ENCODE results near the gene COX5A.

The COX5A gene

GRCh38 chr15:74878273-74878672, 59.6 kb downstream of the COX5A start:
- FAIRE-seq: no peak
- no peak for DNase-seq (ENCODE audit: extremely low spot score, insufficient read length, low read depth)

DNA sequence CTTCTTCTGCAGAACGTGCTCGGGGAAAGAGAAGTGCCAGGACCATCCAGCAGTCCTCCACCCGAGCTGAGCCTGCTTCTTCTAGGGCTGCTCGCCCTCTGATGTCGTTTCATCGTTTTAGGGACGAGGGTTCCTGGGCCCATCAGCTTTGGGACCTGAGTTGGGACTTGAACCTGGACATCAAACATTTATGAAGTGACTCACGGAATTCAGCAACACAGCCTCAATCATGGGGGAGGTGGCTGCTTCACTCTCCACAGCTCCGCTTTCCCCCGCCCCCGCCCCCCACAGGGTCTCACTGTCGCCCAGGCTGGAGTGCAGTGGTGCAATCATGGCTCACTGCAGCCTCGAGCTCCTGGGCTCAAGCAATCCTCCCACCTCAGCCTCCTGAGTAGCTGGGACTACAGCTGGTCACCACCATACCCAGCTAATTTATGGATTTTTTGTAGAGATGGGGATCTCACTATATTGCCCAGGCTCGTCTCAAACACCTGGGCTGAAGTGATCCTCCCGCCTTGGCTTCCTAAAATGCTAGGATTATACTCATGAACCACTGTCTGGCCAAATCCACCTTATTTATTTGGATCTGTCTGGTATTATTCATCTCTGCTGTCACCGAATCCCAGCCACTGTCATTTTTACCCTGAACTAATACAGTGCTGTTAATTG, 64.0 kb downstream of the COX5A start:
- DNase-seq (ENCODE audit: extremely low spot score, insufficient read length, low read depth): no peak
- FAIRE-seq: no peak

GRCh38 chr15:74873036-74873755, 64.7 kb downstream of the COX5A start, which contains the start of gene SCAMP2:
SCAMP2 (minus strand) TSS chr15:74873365; CDS start chr15:74873255, 110 bp downstream.
- FAIRE-seq: peak; percentile 89
- DNase-seq (ENCODE audit: extremely low spot score, insufficient read length, low read depth): peak; percentile 87

DNA sequence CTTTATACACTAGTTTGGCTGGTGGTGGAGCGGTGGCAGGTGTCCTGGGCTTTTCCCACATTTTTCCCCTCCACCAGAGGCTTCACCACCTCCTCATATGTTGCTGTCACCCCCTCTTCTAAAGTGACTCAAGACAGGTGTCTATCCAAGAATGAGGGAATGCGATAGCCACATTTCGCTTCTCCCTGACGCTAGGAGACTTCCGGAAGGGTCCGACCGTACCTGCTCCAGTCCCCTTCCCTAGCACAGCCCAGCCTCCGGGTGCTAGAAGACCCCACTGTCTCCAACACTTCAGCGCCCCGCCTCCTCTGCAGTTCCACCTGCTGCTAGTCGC, 65.2 kb downstream of the COX5A start:
- DNase-seq (ENCODE audit: extremely low spot score, insufficient read length, low read depth) (no peak), FAIRE-seq (no peak)

GRCh38 chr15:74870436-74871215, 67.2 kb downstream of the COX5A start:
- DNase-seq (ENCODE audit: extremely low spot score, insufficient read length, low read depth) (no peak), FAIRE-seq (no peak)

Measured in GM18507 (cell line).